IPS-20b (cell line): ENCODE measurements around the gene DOCK2.

Experiments
- H3K27ac ChIP-seq: one replicate; pipeline ENCODE4 v1.5.1; 2013; ENCODE audit warnings: low read length
- H3K27me3 ChIP-seq: 2 replicates; pipeline ENCODE4 v1.6.1; 2013; ENCODE audit warnings: mild to moderate bottlenecking, low read length, inconsistent platforms; ENCODE audit not compliant: insufficient read depth
- H3K36me3 ChIP-seq: 2 replicates; pipeline ENCODE4 v1.6.1; 2013; ENCODE audit warnings: low read depth, mild to moderate bottlenecking, inconsistent platforms, low read length, moderate library complexity; ENCODE audit not compliant: insufficient read depth
- H3K4me1 ChIP-seq: 2 replicates; pipeline ENCODE4 v1.6.1; 2013; ENCODE audit warnings: mild to moderate bottlenecking, control low read depth, inconsistent platforms, low read length, moderate library complexity; ENCODE audit not compliant: insufficient read depth
- H3K4me3 ChIP-seq: 2 replicates; pipeline ENCODE4 v1.5.1; 2013; ENCODE audit warnings: mild to moderate bottlenecking, low read length, inconsistent platforms
- H3K9ac ChIP-seq: 2 replicates; pipeline ENCODE4 v1.6.1; 2013; ENCODE audit warnings: low read depth, mild to moderate bottlenecking, inconsistent platforms, low read length, moderate library complexity
- H3K9me3 ChIP-seq: 2 replicates; pipeline ENCODE4 v1.6.1; 2013; ENCODE audit warnings: mild to moderate bottlenecking, low read depth, low read length, inconsistent platforms; ENCODE audit not compliant: insufficient read depth

Gene DOCK2

GRCh38 chr5:169862391-169862811, 225.3 kb downstream of the DOCK2 start:
- Histone ChIP-seq H3K9me3 (no peaks in the 10 kb centered on the region), H3K27ac (no peak overlapping the region)

GRCh38 chr5:169864483-169864882, 227.4 kb downstream of the DOCK2 start:
- H3K4me3 ChIP-seq = no peak overlapping the region
- no peaks in the 10 kb centered on the region for H3K27me3 ChIP-seq
- no peaks in the 10 kb centered on the region for H3K36me3 ChIP-seq
- H3K9me3 ChIP-seq = no peaks in the 10 kb centered on the region
- no peak overlapping the region for H3K9ac ChIP-seq
- no peak overlapping the region for H3K27ac ChIP-seq
- H3K4me1 ChIP-seq = 0 out of 2 replicates have a peak, but pooled peaks cover 3% of the 10 kb centered on the region

More at GRCh38 chr5:169862391-169862811, 225.3 kb downstream of the DOCK2 start:
- Histone ChIP-seq H3K27me3 (no peaks in the 10 kb centered on the region), H3K4me3 (no peak overlapping the region), H3K9ac (no peak overlapping the region), H3K4me1 (no peaks in the 10 kb centered on the region), H3K36me3 (no peaks in the 10 kb centered on the region)

GRCh38 chr5:169867347-169867746, 230.3 kb downstream of the DOCK2 start:
- Histone ChIP-seq H3K27me3 (no peaks in the 10 kb centered on the region), H3K36me3 (no peaks in the 10 kb centered on the region), H3K27ac (no peak overlapping the region)

GRCh38 chr5:169869066-169869465, 232.0 kb downstream of the DOCK2 start:
- Histone ChIP-seq H3K4me3 (no peak overlapping the region), H3K9me3 (no peaks in the 10 kb centered on the region), H3K27ac (no peak overlapping the region), H3K9ac (no peak overlapping the region), H3K4me1 (0 out of 2 replicates have a peak, but pooled peaks cover 3% of the 10 kb centered on the region), H3K36me3 (no peaks in the 10 kb centered on the region), H3K27me3 (no peaks in the 10 kb centered on the region)

More at GRCh38 chr5:169867347-169867746, 230.3 kb downstream of the DOCK2 start:
- Histone ChIP-seq H3K4me1 (0 out of 2 replicates have a peak, but pooled peaks cover 3% of the 10 kb centered on the region), H3K9me3 (no peaks in the 10 kb centered on the region), H3K4me3 (no peak overlapping the region), H3K9ac (no peak overlapping the region)

GRCh38 chr5:169870211-169870610, 233.1 kb downstream of the DOCK2 start:
- no peaks in the 10 kb centered on the region for H3K27me3 ChIP-seq
- H3K4me1 ChIP-seq = 0 out of 2 replicates have a peak, but pooled peaks cover 3% of the 10 kb centered on the region
- H3K9me3 ChIP-seq = no peaks in the 10 kb centered on the region
- H3K9ac ChIP-seq = no peak overlapping the region
- no peaks in the 10 kb centered on the region for H3K36me3 ChIP-seq
- H3K4me3 ChIP-seq = no peak overlapping the region
- no peak overlapping the region for H3K27ac ChIP-seq

GRCh38 chr5:169871826-169872490, 234.9 kb downstream of the DOCK2 start:
- no peaks in the 10 kb centered on the region for H3K27me3 ChIP-seq
- no peak overlapping the region for H3K9ac ChIP-seq
- no peak overlapping the region for H3K27ac ChIP-seq
- no peaks in the 10 kb centered on the region for H3K9me3 ChIP-seq
- H3K4me1 ChIP-seq = 0 out of 2 replicates have a peak, but pooled peaks cover 3% of the 10 kb centered on the region
- no peaks in the 10 kb centered on the region for H3K36me3 ChIP-seq
- H3K4me3 ChIP-seq = no peak overlapping the region

- Histone ChIP-seq H3K9me3 (no peaks in the 10 kb centered on the region), H3K27me3 (no peaks in the 10 kb centered on the region), H3K4me1 (0 out of 2 replicates have a peak, but pooled peaks cover 3% of the 10 kb centered on the region), H3K27ac (no peak overlapping the region), H3K4me3 (no peak overlapping the region), H3K36me3 (no peaks in the 10 kb centered on the region), H3K9ac (no peak overlapping the region)
These were observed 236.6 kb downstream of the DOCK2 start for GRCh38 chr5:169873642-169874041.

GRCh38 chr5:169874621-169875020, 237.5 kb downstream of the DOCK2 start:
- H3K4me1 ChIP-seq = no peaks in the 10 kb centered on the region
- H3K4me3 ChIP-seq = no peak overlapping the region
- no peak overlapping the region for H3K27ac ChIP-seq
- no peaks in the 10 kb centered on the region for H3K9me3 ChIP-seq
- H3K27me3 ChIP-seq = no peaks in the 10 kb centered on the region
- H3K9ac ChIP-seq = no peak overlapping the region
- no peaks in the 10 kb centered on the region for H3K36me3 ChIP-seq

GRCh38 chr5:169875091-169875728, 238.1 kb downstream of the DOCK2 start:
- Histone ChIP-seq H3K9me3 (no peaks in the 10 kb centered on the region), H3K4me3 (no peak overlapping the region), H3K4me1 (no peaks in the 10 kb centered on the region), H3K36me3 (no peaks in the 10 kb centered on the region), H3K9ac (no peak overlapping the region), H3K27ac (no peak overlapping the region), H3K27me3 (no peaks in the 10 kb centered on the region)

- Histone ChIP-seq H3K36me3 (no peaks in the 10 kb centered on the region), H3K4me1 (no peaks in the 10 kb centered on the region), H3K9ac (no peak overlapping the region), H3K9me3 (no peaks in the 10 kb centered on the region), H3K27me3 (no peaks in the 10 kb centered on the region), H3K4me3 (no peak overlapping the region), H3K27ac (no peak overlapping the region)
These were observed 238.7 kb downstream of the DOCK2 start for GRCh38 chr5:169875731-169876130.

GRCh38 chr5:169876386-169876785, 239.3 kb downstream of the DOCK2 start:
- Histone ChIP-seq H3K27me3 (no peaks in the 10 kb centered on the region), H3K27ac (no peak overlapping the region), H3K9me3 (no peaks in the 10 kb centered on the region), H3K9ac (no peak overlapping the region), H3K4me3 (no peak overlapping the region), H3K36me3 (no peaks in the 10 kb centered on the region), H3K4me1 (no peaks in the 10 kb centered on the region)
